Adrenal gland (tissue), 5 donors: ENCODE measurements around the gene GALNT12.

Experiments
- POLR2A ChIP-seq, 2 donors: fragments of 450-650 bp; IDR thresholded peaks; one replicate each; pipeline ENCODE4 v1.6.1; 2017; ENCODE audit warnings: antibody characterized with exemption in 2 of 2, mild to moderate bottlenecking in 2 of 2, moderate library complexity in 1 of 2
- TF ChIP-seq, protein P1 (sequence below), 6 experiments: fragments of 450-650 bp in 4 of 6; fragments of 200-600 bp in 2 of 6; sonication (generic) in 1 of 6; IDR thresholded peaks; 1 replicate in 5 of 6; 2 replicates in 1 of 6; pipeline versions ENCODE4 v1.5.1 to v1.8.0; 2016 to 2021; ENCODE audit warnings: antibody characterized with exemption in 6 of 6, mild to moderate bottlenecking in 2 of 6, moderate library complexity in 1 of 6
- donor health status: DM: no; HTN: no; CAD: no.

DNA sequence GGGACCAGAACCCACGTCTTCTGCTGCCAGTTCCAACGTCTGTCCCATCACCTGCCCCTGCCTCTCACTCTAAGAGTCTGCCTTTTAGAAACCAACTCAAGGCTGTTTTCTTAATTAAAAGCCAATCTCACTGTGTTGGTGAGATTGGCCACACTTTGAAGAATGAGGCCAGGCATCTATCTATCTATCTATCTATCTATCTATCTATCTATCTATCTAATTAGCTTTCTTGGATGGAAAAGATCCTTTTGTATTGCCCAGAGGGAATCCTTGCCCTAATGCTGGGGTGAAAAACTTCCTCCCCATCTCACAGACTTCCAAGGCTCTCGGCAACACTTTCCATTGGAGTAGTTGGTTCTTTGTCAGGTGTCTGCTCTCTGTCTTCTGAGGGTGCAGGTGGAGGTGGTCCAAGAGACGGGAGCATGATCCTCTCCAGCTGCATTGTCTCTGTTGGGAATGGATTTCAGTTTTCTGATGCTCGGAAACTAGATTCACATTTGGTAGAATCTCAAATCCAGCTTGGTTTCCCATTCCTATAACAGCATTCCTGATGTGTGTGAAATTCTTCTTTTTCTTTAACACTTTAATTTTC, 57.9 kb downstream of the GALNT12 start:
- TF ChIP-seq, protein P1, sequence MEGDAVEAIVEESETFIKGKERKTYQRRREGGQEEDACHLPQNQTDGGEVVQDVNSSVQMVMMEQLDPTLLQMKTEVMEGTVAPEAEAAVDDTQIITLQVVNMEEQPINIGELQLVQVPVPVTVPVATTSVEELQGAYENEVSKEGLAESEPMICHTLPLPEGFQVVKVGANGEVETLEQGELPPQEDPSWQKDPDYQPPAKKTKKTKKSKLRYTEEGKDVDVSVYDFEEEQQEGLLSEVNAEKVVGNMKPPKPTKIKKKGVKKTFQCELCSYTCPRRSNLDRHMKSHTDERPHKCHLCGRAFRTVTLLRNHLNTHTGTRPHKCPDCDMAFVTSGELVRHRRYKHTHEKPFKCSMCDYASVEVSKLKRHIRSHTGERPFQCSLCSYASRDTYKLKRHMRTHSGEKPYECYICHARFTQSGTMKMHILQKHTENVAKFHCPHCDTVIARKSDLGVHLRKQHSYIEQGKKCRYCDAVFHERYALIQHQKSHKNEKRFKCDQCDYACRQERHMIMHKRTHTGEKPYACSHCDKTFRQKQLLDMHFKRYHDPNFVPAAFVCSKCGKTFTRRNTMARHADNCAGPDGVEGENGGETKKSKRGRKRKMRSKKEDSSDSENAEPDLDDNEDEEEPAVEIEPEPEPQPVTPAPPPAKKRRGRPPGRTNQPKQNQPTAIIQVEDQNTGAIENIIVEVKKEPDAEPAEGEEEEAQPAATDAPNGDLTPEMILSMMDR (IDR thresholded peaks at IDR 0.05), result no peak
- no peak for TF ChIP-seq POLR2A (IDR thresholded peaks at IDR 0.05)
